NT2/D1 (cell line): ENCODE measurements around the gene GADD45GIP1.
"Not testable (repeated sequence)": the region's sequence is repeated elsewhere in the genome, so short reads cannot be mapped to it uniquely, and the experiment has no call there.

Source experiments
- DNase-seq: peaks from one replicate; pipeline ENCODE4 v3.0.0-alpha.2; 2011; ENCODE audit warnings: low read depth, low spot score
- H3K27me3 ChIP-seq: 2 replicates; pipeline ENCODE4 v1.6.0; 2011; ENCODE audit warnings: mild to moderate bottlenecking; ENCODE audit not compliant: insufficient read length, insufficient read depth
- H3K36me3 ChIP-seq: 2 replicates; pipeline ENCODE4 v1.6.1; 2011; ENCODE audit warnings: mild to moderate bottlenecking, low read length, mixed read lengths; ENCODE audit not compliant: insufficient read depth, insufficient read length
- H3K4me1 ChIP-seq: 2 replicates; pipeline ENCODE4 v1.5.1; 2011; ENCODE audit not compliant: insufficient read depth, insufficient read length
- H3K4me3 ChIP-seq: 2 replicates; pipeline ENCODE4 v1.5.1; 2011; ENCODE audit warnings: low read depth; ENCODE audit not compliant: insufficient read length
- H3K9ac ChIP-seq: 2 replicates; pipeline ENCODE4 v1.6.0; 2011; ENCODE audit warnings: low read depth; ENCODE audit not compliant: insufficient read length
- H3K9me3 ChIP-seq: 2 replicates; pipeline ENCODE4 v1.5.1; 2011; ENCODE audit warnings: mild to moderate bottlenecking, low read length; ENCODE audit not compliant: insufficient read depth
- SUZ12 ChIP-seq: IDR thresholded peaks from 2 replicates; pipeline ENCODE4 v1.6.1; 2011; ENCODE audit not compliant: insufficient read length, insufficient read depth; ENCODE audit errors: extremely low read depth
- YY1 ChIP-seq: IDR thresholded peaks from 2 replicates; pipeline ENCODE4 v1.6.1; 2011; ENCODE audit not compliant: insufficient read length, insufficient read depth
- ZNF274 ChIP-seq: IDR thresholded peaks from 2 replicates; pipeline ENCODE4 v1.6.1; 2011; ENCODE audit warnings: mild to moderate bottlenecking, low read depth, low read length

The GADD45GIP1 gene

GRCh38 chr19:12979974-12980373, 23.0 kb upstream of the GADD45GIP1 start:
- Histone ChIP-seq H3K4me1 (peaks cover 10% of the 10 kb centered on the region), H3K36me3 (no peaks in the 10 kb centered on the region), H3K4me3 (no peak overlapping the region), H3K27me3 (peaks cover 24% of the 10 kb centered on the region), H3K9me3 (no peaks in the 10 kb centered on the region), H3K9ac (no peak overlapping the region)
- no peak for DNase-seq
- TF ChIP-seq SUZ12 (no peak), ZNF274 (no peak), YY1 (no peak)

DNA sequence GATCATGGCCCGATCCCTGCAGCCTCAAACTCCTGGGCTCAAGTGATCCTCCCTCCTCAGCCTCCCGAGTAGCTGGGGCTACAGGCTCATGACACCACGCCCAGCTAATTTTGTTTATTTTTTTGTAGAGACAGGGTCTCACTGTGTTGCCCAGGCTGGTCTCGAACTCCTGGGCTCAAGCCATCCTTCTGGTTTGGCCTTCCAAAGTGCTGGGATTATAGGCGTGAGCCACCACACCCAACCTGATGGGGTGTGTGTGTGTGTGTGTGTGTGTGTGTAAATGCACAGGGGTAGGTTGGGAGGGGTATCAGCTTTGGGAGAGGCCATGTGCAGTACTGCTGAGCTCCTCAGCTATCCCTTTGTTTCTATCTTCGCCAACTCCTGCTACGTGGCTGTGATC, 19.1 kb upstream of the GADD45GIP1 start:
- not testable (repeated sequence) for H3K4me1 ChIP-seq, H3K4me3 ChIP-seq, DNase-seq, H3K9me3 ChIP-seq, H3K27me3 ChIP-seq, H3K36me3 ChIP-seq, H3K9ac ChIP-seq

- Histone ChIP-seq H3K9ac (no peak overlapping the region), H3K27me3 (no peaks in the 10 kb centered on the region), H3K36me3 (no peaks in the 10 kb centered on the region), H3K9me3 (no peaks in the 10 kb centered on the region), H3K4me1 (peaks cover 7% of the 10 kb centered on the region), H3K4me3 (no peak overlapping the region)
- TF ChIP-seq SUZ12 (no peak), ZNF274 (no peak), YY1 (no peak)
- no peak for DNase-seq
Observed at GRCh38 chr19:12975221-12975741, 18.3 kb upstream of the GADD45GIP1 start.

- H3K27me3 ChIP-seq: no peaks in the 10 kb centered on the region
- H3K4me1 ChIP-seq: peaks cover 11% of the 10 kb centered on the region
- H3K36me3 ChIP-seq: no peaks in the 10 kb centered on the region
- peak overlapping the region; percentile 61 for H3K9ac ChIP-seq
- no peak for TF ChIP-seq YY1
- no peak for TF ChIP-seq SUZ12
- no peak for TF ChIP-seq ZNF274
- no peak for DNase-seq
- H3K9me3 ChIP-seq: no peaks in the 10 kb centered on the region
- H3K4me3 ChIP-seq: no peak overlapping the region
Observed at GRCh38 chr19:12974301-12975220, 17.5 kb upstream of the GADD45GIP1 start.

DNA sequence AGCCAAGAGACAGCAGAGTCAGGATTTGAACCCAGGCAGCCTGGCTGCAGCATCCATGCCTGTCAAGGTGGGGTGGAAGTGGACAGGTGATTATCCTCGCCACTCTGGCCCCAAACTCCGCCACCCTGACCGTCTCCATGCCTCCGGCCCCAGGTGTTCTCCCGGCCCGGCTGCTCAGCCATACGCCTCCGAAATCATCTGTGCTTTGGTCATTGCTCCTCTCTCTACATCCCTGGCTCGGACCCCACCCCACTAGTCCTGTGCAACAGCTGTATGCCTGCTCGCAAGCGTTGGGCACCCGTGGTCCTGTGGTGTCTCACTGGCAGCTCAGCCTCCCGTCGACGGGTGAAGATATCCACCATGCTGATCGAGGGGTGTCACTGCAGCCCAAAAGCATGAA, 16.2 kb upstream of the GADD45GIP1 start:
- no peaks in the 10 kb centered on the region for H3K27me3 ChIP-seq
- peaks cover 15% of the 10 kb centered on the region for H3K4me1 ChIP-seq
- H3K36me3 ChIP-seq: no peaks in the 10 kb centered on the region
- H3K4me3 ChIP-seq: no peak overlapping the region
- H3K9me3 ChIP-seq: no peaks in the 10 kb centered on the region
- TF ChIP-seq YY1 (no peak), ZNF274 (no peak), SUZ12 (no peak)
- H3K9ac ChIP-seq: no peak overlapping the region
- DNase-seq: no peak

DNA sequence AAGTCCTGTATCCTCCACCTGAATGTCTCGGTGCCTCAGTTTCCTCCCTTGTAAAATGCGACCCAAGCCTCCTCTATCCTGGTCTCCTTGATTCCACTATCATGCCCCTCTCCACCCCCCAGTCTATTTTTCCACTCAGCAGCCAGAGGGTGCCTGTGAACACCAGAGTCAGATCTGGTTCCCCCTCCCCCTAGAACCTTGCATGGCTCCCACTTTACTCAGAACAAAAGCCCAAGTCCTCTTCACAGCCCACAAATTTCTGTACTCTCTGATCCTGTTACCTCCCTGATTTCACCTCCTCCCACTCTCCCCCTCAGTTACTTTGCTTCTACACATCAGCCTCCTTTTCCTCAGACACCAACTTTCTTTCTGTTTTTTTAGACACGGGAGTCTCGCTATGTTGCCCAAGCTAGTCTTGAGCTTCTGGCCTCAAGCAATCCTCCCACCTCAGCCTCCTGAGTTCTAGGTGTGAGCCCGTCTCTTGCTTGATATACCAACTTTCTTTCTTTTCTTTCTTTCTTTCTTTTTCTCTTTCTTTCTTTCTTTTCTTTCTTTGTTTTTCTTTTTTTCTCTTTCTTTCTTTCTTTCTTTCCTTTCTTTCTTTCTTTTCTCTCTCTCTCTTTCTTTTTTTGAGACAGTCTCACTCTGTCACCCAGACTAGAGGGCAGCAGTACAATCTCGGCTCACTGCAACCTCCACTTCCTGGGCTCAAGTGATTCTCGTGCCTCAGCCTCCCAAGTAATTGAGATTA, 13.2 kb upstream of the GADD45GIP1 start:
- Histone ChIP-seq H3K36me3 (no peaks in the 10 kb centered on the region), H3K4me3 (no peak overlapping the region)
- no peak for TF ChIP-seq YY1
- TF ChIP-seq ZNF274: no peak
- no peak for TF ChIP-seq SUZ12

More for the DNA sequence above, 13.2 kb upstream of the GADD45GIP1 start:
- peaks cover 15% of the 10 kb centered on the region for H3K4me1 ChIP-seq
- no peaks in the 10 kb centered on the region for H3K27me3 ChIP-seq
- no peaks in the 10 kb centered on the region for H3K9me3 ChIP-seq
- H3K9ac ChIP-seq: no peak overlapping the region
- no peak for DNase-seq
